8988T (cell line): ENCODE data around the gene ARFRP1.

Source experiments
- DNase-seq: peaks from one replicate; pipeline ENCODE4 v3.0.0; 2011

ARFRP1 gene

GRCh38 chr20:63690003-63690897, 17.5 kb downstream of the ARFRP1 start:
- DNase-seq, result no peak

- no peak for DNase-seq
Observed at GRCh38 chr20:63689046-63690002, 18.5 kb downstream of the ARFRP1 start.

- no peak for DNase-seq
Observed at GRCh38 chr20:63688228-63689045, 19.3 kb downstream of the ARFRP1 start.

DNA sequence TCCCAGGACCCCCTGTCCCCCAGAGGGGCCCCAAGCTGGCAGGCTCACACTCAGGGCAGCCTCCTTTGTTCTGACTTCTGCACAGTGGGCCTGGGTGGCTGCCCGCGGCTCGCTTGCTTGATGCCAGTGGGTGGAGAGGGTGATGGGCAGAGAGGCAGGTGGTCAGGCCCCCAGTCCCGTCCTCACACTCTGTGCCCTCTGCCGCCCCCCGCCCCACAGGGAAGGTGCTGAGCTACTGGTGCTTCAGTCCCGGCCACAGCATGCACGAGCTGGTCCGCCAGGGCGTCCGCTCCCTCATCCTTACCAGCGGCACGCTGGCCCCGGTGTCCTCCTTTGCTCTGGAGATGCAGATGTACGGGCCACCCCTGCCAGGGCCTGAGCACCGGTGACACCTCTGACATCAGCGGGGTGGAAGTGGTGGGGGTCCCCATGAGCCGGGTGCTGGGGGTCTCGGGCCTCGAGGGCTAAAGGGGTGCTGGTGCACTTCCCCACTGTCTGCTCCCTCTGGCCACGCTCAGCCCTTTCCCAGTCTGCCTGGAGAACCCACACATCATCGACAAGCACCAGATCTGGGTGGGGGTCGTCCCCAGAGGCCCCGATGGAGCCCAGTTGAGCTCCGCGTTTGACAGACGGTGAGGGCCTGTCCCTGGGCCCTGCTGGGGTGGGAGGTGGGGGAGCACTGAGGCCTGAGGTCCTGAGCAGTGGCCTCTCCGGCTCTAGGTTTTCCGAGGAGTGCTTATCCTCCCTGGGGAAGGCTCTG, 20.2 kb downstream of the ARFRP1 start:
- no peak for DNase-seq

- DNase-seq, result no peak
Observed at GRCh38 chr20:63686492-63687321, 21.1 kb downstream of the ARFRP1 start.

DNA sequence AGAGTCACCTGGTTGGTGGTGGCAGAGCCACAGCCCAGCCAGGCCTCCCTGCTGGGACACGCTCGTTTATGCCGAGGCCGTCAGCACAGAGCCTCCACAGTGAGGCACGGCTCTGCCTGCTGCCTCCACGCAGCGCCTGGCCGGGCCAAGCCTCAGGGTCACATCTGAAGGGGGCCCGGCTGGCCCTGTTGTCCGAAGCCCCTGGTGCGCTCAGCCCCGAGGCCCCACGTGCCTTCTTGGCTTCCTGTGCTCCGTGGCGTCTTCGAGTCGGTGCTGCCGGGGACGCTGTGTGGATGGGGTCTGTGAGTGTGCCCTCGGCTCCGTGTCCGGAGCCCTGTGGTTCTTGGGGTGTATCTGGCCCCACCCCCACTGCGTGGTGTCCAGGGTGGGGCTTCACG, 21.7 kb downstream of the ARFRP1 start:
- DNase-seq, result no peak

- no peak for DNase-seq
Observed at GRCh38 chr20:63685269-63686026, 22.3 kb downstream of the ARFRP1 start.

GRCh38 chr20:63682384-63683139, 25.2 kb downstream of the ARFRP1 start:
- peak; percentile 97 for DNase-seq

GRCh38 chr20:63681609-63682142, 26.1 kb downstream of the ARFRP1 start:
- DNase-seq, result no peak

GRCh38 chr20:63680857-63681608, 26.7 kb downstream of the ARFRP1 start:
- DNase-seq, result no peak

DNA sequence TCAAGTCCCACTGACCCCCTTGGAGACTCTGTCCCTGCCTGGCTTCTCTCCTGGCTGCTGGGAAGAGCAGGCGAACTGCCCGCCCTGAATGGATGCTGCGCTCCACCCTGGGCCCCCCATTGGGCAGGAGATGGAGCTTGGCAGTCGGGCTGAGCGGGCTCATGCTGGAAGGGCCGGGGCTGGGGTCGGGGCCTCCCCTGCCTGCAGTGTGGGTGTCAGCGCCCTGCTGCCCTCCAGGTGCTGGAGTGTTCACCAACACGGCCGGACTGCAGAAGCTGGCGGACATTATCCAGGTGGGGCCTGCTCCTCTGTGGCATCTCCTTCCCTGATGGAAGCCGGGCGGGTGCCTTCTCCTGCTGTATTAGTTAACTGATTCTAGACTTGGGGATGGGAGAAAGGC, 27.3 kb downstream of the ARFRP1 start:
- no peak for DNase-seq

GRCh38 chr20:63679799-63680305, 27.9 kb downstream of the ARFRP1 start:
- no peak for DNase-seq

DNA sequence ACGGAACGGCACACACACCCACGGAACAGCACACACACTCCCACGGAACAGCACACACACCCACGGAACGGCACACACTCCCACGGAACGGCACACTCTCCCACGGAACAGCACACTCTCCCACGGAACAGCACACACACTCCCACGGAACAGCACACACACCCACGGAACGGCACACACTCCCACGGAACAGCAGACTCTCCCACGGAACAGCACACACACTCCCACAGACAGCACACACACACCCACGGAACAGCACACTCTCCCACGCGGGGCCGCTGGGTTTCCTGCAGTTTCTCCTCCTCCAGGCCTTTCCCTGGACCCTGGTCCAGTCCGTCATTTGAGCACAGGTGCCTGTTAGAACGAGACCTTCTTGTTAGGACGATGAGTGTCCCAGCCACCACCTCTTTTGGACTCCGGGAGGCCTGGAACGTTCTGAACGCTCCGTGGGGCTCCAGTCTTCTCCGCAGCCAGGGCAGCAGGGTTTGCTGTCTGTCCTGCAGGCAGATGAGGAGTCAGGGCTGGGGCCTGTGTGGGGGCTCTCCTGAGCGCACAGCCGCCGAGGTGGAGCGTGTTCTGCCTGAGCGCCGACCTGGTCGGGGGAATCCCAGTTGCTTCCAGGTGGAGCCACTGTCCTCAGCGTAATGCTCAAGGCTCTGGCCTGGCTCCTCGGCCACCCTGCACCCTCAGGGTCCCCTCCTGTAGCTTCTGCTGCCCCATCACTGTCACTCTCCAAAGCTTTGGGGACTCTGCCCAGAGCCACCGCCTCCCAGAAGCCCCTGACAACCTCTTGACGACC, 28.9 kb downstream of the ARFRP1 start:
- DNase-seq, result no peak

GRCh38 chr20:63678071-63678470, 29.7 kb downstream of the ARFRP1 start:
- no peak for DNase-seq

DNA sequence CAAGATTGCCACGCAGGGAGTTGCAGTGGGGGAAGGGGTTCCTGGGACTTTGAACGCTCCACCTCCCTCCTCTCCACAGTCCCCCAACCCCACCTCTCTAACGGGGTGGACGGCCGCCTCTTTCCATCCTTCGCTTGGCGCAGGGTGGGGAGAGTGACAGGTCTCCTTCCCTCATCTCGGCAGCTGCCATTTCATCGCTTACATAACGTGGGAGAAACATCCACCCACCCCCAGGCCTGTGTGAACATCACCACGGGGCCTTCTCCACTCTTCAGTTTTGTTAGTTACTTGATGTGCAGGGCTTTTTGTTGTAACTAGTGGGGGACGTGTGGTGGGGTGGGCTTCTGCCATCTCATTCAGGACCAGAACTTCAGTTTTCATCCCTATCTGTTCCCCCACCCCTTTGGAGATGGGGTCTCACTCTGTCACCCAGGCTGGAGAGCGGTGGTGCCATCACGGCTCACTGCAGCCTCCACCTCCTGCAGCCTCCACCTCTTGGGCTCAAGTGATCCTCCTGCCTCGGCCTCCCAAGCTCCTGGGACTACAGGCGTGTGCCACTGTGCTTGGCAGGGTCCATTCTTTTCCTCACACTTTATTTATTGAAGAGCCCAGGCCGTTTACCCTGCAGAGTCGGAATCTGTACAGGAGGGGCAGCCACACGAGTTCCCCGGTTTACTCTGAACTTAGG, 32.0 kb downstream of the ARFRP1 start:
- DNase-seq, result no peak

GRCh38 chr20:63673951-63674350, 33.8 kb downstream of the ARFRP1 start:
- DNase-seq, result no peak

- DNase-seq, result no peak
Observed at GRCh38 chr20:63672666-63673065, 35.1 kb downstream of the ARFRP1 start.
